ENCODE measurements around the gene MED12L.

Gene MED12L

GRCh38 chr3:151259664-151260063 lies 174.2 kb downstream of the MED12L start:
- no peak for DNase-seq (ENCODE audit: low read depth in 2 of 2)

GRCh38 chr3:151262871-151263525 lies 177.5 kb downstream of the MED12L start:
- DNase-seq (ENCODE audit: low read depth in 2 of 2), result no peak

- DNase-seq (ENCODE audit: low read depth in 2 of 2), result no peak
These were observed 179.1 kb downstream of the MED12L start for GRCh38 chr3:151264605-151265004.

- no peak for DNase-seq (ENCODE audit: low read depth in 2 of 2)
These were observed 179.7 kb downstream of the MED12L start for GRCh38 chr3:151265166-151265565.

GRCh38 chr3:151265866-151266265 lies 180.4 kb downstream of the MED12L start:
- no peak for DNase-seq (ENCODE audit: low read depth in 2 of 2)

- no peak for DNase-seq (ENCODE audit: low read depth in 2 of 2)
These were observed 181.6 kb downstream of the MED12L start for GRCh38 chr3:151267066-151267465.

- no peak for DNase-seq (ENCODE audit: low read depth in 2 of 2)
These were observed 183.1 kb downstream of the MED12L start for GRCh38 chr3:151268267-151269235.

GRCh38 chr3:151269631-151270030 lies 184.2 kb downstream of the MED12L start:
- DNase-seq (ENCODE audit: low read depth in 2 of 2), result no peak

GRCh38 chr3:151275091-151275490 lies 189.6 kb downstream of the MED12L start:
- no peak for DNase-seq (ENCODE audit: low read depth in 2 of 2)

- no peak for DNase-seq (ENCODE audit: low read depth in 2 of 2)
These were observed 190.7 kb downstream of the MED12L start for GRCh38 chr3:151276038-151276686.

GRCh38 chr3:151276687-151277042 lies 191.2 kb downstream of the MED12L start:
- DNase-seq (ENCODE audit: low read depth in 2 of 2), result no peak

- no peak for DNase-seq (ENCODE audit: low read depth in 2 of 2)
These were observed 192.8 kb downstream of the MED12L start, which contains the start of gene P2RY14 for GRCh38 chr3:151278230-151278629. P2RY14 (minus strand) TSS chr3:151278542; CDS start chr3:151214316, 64,226 bp downstream.

GRCh38 chr3:151281671-151282324 lies 196.3 kb downstream of the MED12L start:
- no peak for DNase-seq (ENCODE audit: low read depth in 2 of 2)

GRCh38 chr3:151282921-151283320 lies 197.5 kb downstream of the MED12L start:
- DNase-seq (ENCODE audit: low read depth in 2 of 2), result no peak

- DNase-seq (ENCODE audit: low read depth in 2 of 2), result no peak
These were observed 197.9 kb downstream of the MED12L start for GRCh38 chr3:151283387-151283786.

- DNase-seq (ENCODE audit: low read depth in 2 of 2), result no peak
These were observed 198.5 kb downstream of the MED12L start for GRCh38 chr3:151283907-151284461.

- no peak for DNase-seq (ENCODE audit: low read depth in 2 of 2)
These were observed 200.5 kb downstream of the MED12L start for GRCh38 chr3:151285940-151286339.

GRCh38 chr3:151289445-151289844 lies 204.0 kb downstream of the MED12L start:
- DNase-seq (ENCODE audit: low read depth in 2 of 2), result no peak

- DNase-seq (ENCODE audit: low read depth in 2 of 2), result no peak
These were observed 205.2 kb downstream of the MED12L start for GRCh38 chr3:151290673-151291072.

GRCh38 chr3:151293127-151293526 lies 207.7 kb downstream of the MED12L start:
- no peak for DNase-seq (ENCODE audit: low read depth in 2 of 2)

GRCh38 chr3:151296226-151296625 lies 210.8 kb downstream of the MED12L start:
- DNase-seq (ENCODE audit: low read depth in 2 of 2), result no peak

GRCh38 chr3:151297429-151297828 lies 212.0 kb downstream of the MED12L start:
- no peak for DNase-seq (ENCODE audit: low read depth in 2 of 2)
